Epidermal melanocyte (primary cell): ENCODE measurements around the gene STMP1.
"Not testable (repeated sequence)": the region's sequence is repeated elsewhere in the genome, so short reads cannot be mapped to it uniquely, and the experiment has no call there.

Experiments
- DNase-seq: peaks from one replicate; pipeline ENCODE4 v3.0.0; 2011; ENCODE audit warnings: low spot score; ENCODE audit not compliant: insufficient read length

Gene STMP1

GRCh38 chr7:135664046-135664589 is 1.8 kb downstream of the STMP1 start:
- no peak for DNase-seq

- no peak for DNase-seq
Observed at GRCh38 chr7:135665042-135665441, 2.7 kb downstream of the STMP1 start.

GRCh38 chr7:135666156-135666555 is 3.8 kb downstream of the STMP1 start:
- DNase-seq: no peak

GRCh38 chr7:135666846-135667245 is 4.5 kb downstream of the STMP1 start:
- DNase-seq: no peak

GRCh38 chr7:135667626-135668025 is 5.3 kb downstream of the STMP1 start:
- not testable (repeated sequence) for DNase-seq

- not testable (repeated sequence) for DNase-seq
Observed at GRCh38 chr7:135668852-135669395, 6.6 kb downstream of the STMP1 start.

- DNase-seq: no peak
Observed at GRCh38 chr7:135669774-135670173, 7.5 kb downstream of the STMP1 start.

- no peak for DNase-seq
Observed at GRCh38 chr7:135670179-135670578, 7.9 kb downstream of the STMP1 start.

- DNase-seq: peak; percentile 54
Observed at GRCh38 chr7:135672560-135673359, 10.4 kb downstream of the STMP1 start.

- no peak for DNase-seq
Observed at GRCh38 chr7:135673360-135673706, 11.0 kb downstream of the STMP1 start.

GRCh38 chr7:135678612-135679575 is 16.6 kb downstream of the STMP1 start:
- no peak for DNase-seq

- no peak for DNase-seq
Observed at GRCh38 chr7:135681762-135682161, 19.4 kb downstream of the STMP1 start.

GRCh38 chr7:135682191-135682590 is 19.9 kb downstream of the STMP1 start:
- no peak for DNase-seq

GRCh38 chr7:135683609-135684008 is 21.3 kb downstream of the STMP1 start:
- no peak for DNase-seq

- DNase-seq: no peak
Observed at GRCh38 chr7:135684136-135684535, 21.8 kb downstream of the STMP1 start.

- no peak for DNase-seq
Observed at GRCh38 chr7:135684699-135685098, 22.4 kb downstream of the STMP1 start.

- no peak for DNase-seq
Observed at GRCh38 chr7:135685306-135686084, 23.2 kb downstream of the STMP1 start.

- DNase-seq: no peak
Observed at GRCh38 chr7:135687466-135687865, 25.2 kb downstream of the STMP1 start.

GRCh38 chr7:135690566-135690965 is 28.3 kb downstream of the STMP1 start:
- no peak for DNase-seq

GRCh38 chr7:135692055-135692454 is 29.7 kb downstream of the STMP1 start:
- no peak for DNase-seq

- not testable (repeated sequence) for DNase-seq
Observed at GRCh38 chr7:135692606-135693005, 30.3 kb downstream of the STMP1 start.
